K562 (cell line): ENCODE measurements around the gene LILRB3.

Source experiments
- CTCF ChIP-seq, 3 experiments: IDR thresholded peaks in 2 of 3; conservative IDR thresholded peaks in 1 of 3; 2 replicates each; pipeline ENCODE4 v1.5.1; 2011 to 2012; ENCODE audit warnings: low read length in 3 of 3, mild to moderate bottlenecking in 3 of 3, control low read depth in 2 of 3, improper control_type of control experiment in 1 of 3, inconsistent platforms in 1 of 3, low read depth in 1 of 3, mixed read lengths in 1 of 3, moderate library complexity in 1 of 3; ENCODE audit not compliant: insufficient read depth in 2 of 3
- ELF1 ChIP-seq: fragments of 200-800 bp; sonication (Bioruptor generic); IDR thresholded peaks from 2 replicates; pipeline ENCODE4 v1.6.1; 2016; ENCODE audit warnings: missing genetic modification characterization, missing compliant biosample characterization
- EP300 ChIP-seq: IDR thresholded peaks from 2 replicates; pipeline ENCODE4 v1.6.1; 2012; ENCODE audit warnings: low read length, improper control_type of control experiment
- ESRRA ChIP-seq: fragments of 450-650 bp; IDR thresholded peaks from 2 replicates; pipeline ENCODE4 v1.6.1; 2014; ENCODE audit warnings: low read depth, mild to moderate bottlenecking, moderate library complexity, borderline replicate concordance
- ESRRB ChIP-seq: fragments of 250-450 bp; sonication (Bioruptor Pico); IDR thresholded peaks from 2 replicates; pipeline ENCODE4 v1.5.0; 2020; ENCODE audit warnings: mild to moderate bottlenecking, moderate library complexity, borderline replicate concordance
- MTA1 ChIP-seq: fragments of 450-650 bp; IDR thresholded peaks from 2 replicates; pipeline ENCODE4 v1.6.1; 2017; ENCODE audit warnings: borderline replicate concordance
- POLR2A ChIP-seq: fragments of 450-650 bp; conservative IDR thresholded peaks from 2 replicates; pipeline ENCODE4 v1.6.1; 2016
- YY1 ChIP-seq, 3 experiments: IDR thresholded peaks; 2 replicates each; pipeline ENCODE4 v1.6.1; 2011; ENCODE audit warnings: low read length in 2 of 3, mild to moderate bottlenecking in 2 of 3, moderate library complexity in 2 of 3, borderline replicate concordance in 1 of 3, control low read depth in 1 of 3, low read depth in 1 of 3; ENCODE audit not compliant: insufficient read depth in 3 of 3, insufficient replicate concordance in 2 of 3, control insufficient read depth in 1 of 3, insufficient read length in 1 of 3; ENCODE audit errors: extremely low read depth in 1 of 3
- ZBTB2 ChIP-seq: fragments of 450-650 bp; IDR thresholded peaks from 2 replicates; pipeline ENCODE4 v1.6.1; 2016; ENCODE audit warnings: antibody characterized with exemption
- ZNF23 ChIP-seq: fragments of 250-450 bp; sonication (Bioruptor Pico); IDR thresholded peaks from 2 replicates; pipeline ENCODE4 v1.4.0; 2020; ENCODE audit warnings: mild to moderate bottlenecking
- TF ChIP-seq, protein P1 (sequence below): fragments of 250-450 bp; sonication (Bioruptor Pico); IDR thresholded peaks from 2 replicates; pipeline ENCODE4 v1.4.0; 2020; ENCODE audit warnings: mild to moderate bottlenecking, moderate library complexity, borderline replicate concordance
- TF ChIP-seq, protein P2 (sequence below): fragments of 450-650 bp; formaldehyde crosslinking; IDR thresholded peaks from 2 replicates; pipeline ENCODE4 v1.4.0; 2020; ENCODE audit warnings: mild to moderate bottlenecking, mixed read lengths

GRCh38 chr19:54189735-54190502 lies 32.9 kb downstream of the LILRB3 start:
- TF ChIP-seq MTA1 (no peak), ESRRB (CRISPR knock-in tag) (no peak), EP300 (no peak), CTCF (IDR thresholded peaks at IDR 0.05 in 2 of 3, conservative IDR thresholded peaks at IDR 0.05 in 1 of 3; ENCODE audit: insufficient read depth in 2 of 3, low read depth in 1 of 3, low read length in 3 of 3) (no peak), POLR2A (peak; percentile 95), ZNF23 (CRISPR knock-in tag) (no peak), ZBTB2 (peak; percentile 70; the same call in 1 of the 2 replicates), ELF1 (0 out of 2 replicates have a peak, but pooled peaks have one; percentile 1), YY1 (IDR thresholded peaks at IDR 0.05; ENCODE audit: borderline replicate concordance in 1 of 3, control insufficient read depth in 1 of 3, extremely low read depth in 1 of 3, insufficient read depth in 3 of 3, insufficient read length in 1 of 3, insufficient replicate concordance in 2 of 3, low read depth in 1 of 3, low read length in 2 of 3) (no peak), ESRRA (peak; percentile 19; the same call in 1 of the 2 replicates)
- TF ChIP-seq, protein P1, sequence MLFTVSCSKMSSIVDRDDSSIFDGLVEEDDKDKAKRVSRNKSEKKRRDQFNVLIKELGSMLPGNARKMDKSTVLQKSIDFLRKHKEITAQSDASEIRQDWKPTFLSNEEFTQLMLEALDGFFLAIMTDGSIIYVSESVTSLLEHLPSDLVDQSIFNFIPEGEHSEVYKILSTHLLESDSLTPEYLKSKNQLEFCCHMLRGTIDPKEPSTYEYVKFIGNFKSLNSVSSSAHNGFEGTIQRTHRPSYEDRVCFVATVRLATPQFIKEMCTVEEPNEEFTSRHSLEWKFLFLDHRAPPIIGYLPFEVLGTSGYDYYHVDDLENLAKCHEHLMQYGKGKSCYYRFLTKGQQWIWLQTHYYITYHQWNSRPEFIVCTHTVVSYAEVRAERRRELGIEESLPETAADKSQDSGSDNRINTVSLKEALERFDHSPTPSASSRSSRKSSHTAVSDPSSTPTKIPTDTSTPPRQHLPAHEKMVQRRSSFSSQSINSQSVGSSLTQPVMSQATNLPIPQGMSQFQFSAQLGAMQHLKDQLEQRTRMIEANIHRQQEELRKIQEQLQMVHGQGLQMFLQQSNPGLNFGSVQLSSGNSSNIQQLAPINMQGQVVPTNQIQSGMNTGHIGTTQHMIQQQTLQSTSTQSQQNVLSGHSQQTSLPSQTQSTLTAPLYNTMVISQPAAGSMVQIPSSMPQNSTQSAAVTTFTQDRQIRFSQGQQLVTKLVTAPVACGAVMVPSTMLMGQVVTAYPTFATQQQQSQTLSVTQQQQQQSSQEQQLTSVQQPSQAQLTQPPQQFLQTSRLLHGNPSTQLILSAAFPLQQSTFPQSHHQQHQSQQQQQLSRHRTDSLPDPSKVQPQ (CRISPR knock-in tag): no peak
- TF ChIP-seq, protein P2, sequence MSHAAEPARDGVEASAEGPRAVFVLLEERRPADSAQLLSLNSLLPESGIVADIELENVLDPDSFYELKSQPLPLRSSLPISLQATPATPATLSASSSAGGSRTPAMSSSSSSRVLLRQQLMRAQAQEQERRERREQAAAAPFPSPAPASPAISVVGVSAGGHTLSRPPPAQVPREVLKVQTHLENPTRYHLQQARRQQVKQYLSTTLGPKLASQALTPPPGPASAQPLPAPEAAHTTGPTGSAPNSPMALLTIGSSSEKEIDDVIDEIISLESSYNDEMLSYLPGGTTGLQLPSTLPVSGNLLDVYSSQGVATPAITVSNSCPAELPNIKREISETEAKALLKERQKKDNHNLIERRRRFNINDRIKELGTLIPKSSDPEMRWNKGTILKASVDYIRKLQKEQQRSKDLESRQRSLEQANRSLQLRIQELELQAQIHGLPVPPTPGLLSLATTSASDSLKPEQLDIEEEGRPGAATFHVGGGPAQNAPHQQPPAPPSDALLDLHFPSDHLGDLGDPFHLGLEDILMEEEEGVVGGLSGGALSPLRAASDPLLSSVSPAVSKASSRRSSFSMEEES: no peak
